ENCODE data around the gene CCL2. TPM values are rescaled to one million over a fixed set of nuclear protein-coding genes. Genes with fewer than 3 reads are reported as not detected.

CCL2 gene
- total and polyA plus RNA-seq, 2 experiments from 2014 or later, result 1.5 to 18.5 TPM

GRCh38 chr17:34275881-34276280 is 20.8 kb downstream of the CCL2 start (continued):
- TF ChIP-seq EZH2 (IDR thresholded peaks at IDR 0.05; ENCODE audit: low read depth, unreplicated experiment) (no peak), ZNF114 (CRISPR knock-in tag; IDR thresholded peaks at IDR 0.05) (no peak), STAT1 (IDR thresholded peaks at IDR 0.05; ENCODE audit: unreplicated experiment) (no peak), CTCF (conservative IDR thresholded peaks at IDR 0.05; ENCODE audit: low read depth in 2 of 2) (no peak)

- H3K4me1 Mint-ChIP-seq, result no peaks in the 10 kb centered on the region
- no peaks in the 10 kb centered on the region for H3K36me3 ChIP-seq (ENCODE audit: insufficient read depth)
Observed at GRCh38 chr17:34276826-34277225, 21.7 kb downstream of the CCL2 start.

More at GRCh38 chr17:34276826-34277225, 21.7 kb downstream of the CCL2 start:
- no peak for ATAC-seq
- Mint-ChIP-seq H3K27me3 (ENCODE audit: insufficient read depth, low read depth, poor library complexity) (peaks cover 4% of the 10 kb centered on the region), H3K27ac (no peak overlapping the region), H3K9me3 (no peaks in the 10 kb centered on the region), H3K4me3 (no peak overlapping the region), H3K36me3 (ENCODE audit: low read depth) (no peaks in the 10 kb centered on the region)
- Histone ChIP-seq H3K9me2 (ENCODE audit: insufficient read depth) (peaks cover 3% of the 10 kb centered on the region; the same call in 1 of the 2 replicates), H3K4me1 (ENCODE audit: insufficient read depth) (no peaks in the 10 kb centered on the region), H3K4me3 (no peak overlapping the region), H3K27ac (ENCODE audit: low read depth) (no peak overlapping the region), H2AFZ (no peak overlapping the region), H3K27me3 (ENCODE audit: insufficient read depth) (no peaks in the 10 kb centered on the region), H3F3A (replicated peaks; ENCODE audit: low read depth) (no peaks in the 10 kb centered on the region), H3K79me2 (replicated peaks; ENCODE audit: insufficient read depth) (no peaks in the 10 kb centered on the region), H4K20me1 (replicated peaks; ENCODE audit: insufficient read depth) (no peaks in the 10 kb centered on the region), H3K4me2 (no peak overlapping the region)
- no peak for DNase-seq (ENCODE audit: low spot score)
- TF ChIP-seq POLR2AphosphoS5 (IDR thresholded peaks at IDR 0.05; ENCODE audit: low read depth) (no peak), ZNF462 (CRISPR knock-in tag; IDR thresholded peaks at IDR 0.05) (no peak), EZH2phosphoT487 (IDR thresholded peaks at IDR 0.05; ENCODE audit: unreplicated experiment) (no peak), CREB1 (CRISPR knock-in tag; IDR thresholded peaks at IDR 0.05; ENCODE audit: low read depth) (no peak), ZNF331 (CRISPR knock-in tag; IDR thresholded peaks at IDR 0.05; ENCODE audit: low read depth) (no peak), CTCF (conservative IDR thresholded peaks at IDR 0.05; ENCODE audit: low read depth in 2 of 2) (no peak), ZNF114 (CRISPR knock-in tag; IDR thresholded peaks at IDR 0.05) (no peak), ETS1 (IDR thresholded peaks at IDR 0.05) (no peak), JUNB (IDR thresholded peaks at IDR 0.05; ENCODE audit: unreplicated experiment) (no peak)

Data from GM23338 (cell line).